Activated CD8-positive, alpha-beta memory T cell treated with anti-CD3 and anti-CD28 coated beads for 24 hours (primary cell): Measurements from ENCODE around the gene SIRT5.
A peak's percentile ranks its signal among the peaks of the same experiment; 100 is the strongest.

Experiments
- DNase-seq: peaks from one replicate; pipeline ENCODE4 v3.0.0-alpha.2; 2020

The SIRT5 gene

DNA sequence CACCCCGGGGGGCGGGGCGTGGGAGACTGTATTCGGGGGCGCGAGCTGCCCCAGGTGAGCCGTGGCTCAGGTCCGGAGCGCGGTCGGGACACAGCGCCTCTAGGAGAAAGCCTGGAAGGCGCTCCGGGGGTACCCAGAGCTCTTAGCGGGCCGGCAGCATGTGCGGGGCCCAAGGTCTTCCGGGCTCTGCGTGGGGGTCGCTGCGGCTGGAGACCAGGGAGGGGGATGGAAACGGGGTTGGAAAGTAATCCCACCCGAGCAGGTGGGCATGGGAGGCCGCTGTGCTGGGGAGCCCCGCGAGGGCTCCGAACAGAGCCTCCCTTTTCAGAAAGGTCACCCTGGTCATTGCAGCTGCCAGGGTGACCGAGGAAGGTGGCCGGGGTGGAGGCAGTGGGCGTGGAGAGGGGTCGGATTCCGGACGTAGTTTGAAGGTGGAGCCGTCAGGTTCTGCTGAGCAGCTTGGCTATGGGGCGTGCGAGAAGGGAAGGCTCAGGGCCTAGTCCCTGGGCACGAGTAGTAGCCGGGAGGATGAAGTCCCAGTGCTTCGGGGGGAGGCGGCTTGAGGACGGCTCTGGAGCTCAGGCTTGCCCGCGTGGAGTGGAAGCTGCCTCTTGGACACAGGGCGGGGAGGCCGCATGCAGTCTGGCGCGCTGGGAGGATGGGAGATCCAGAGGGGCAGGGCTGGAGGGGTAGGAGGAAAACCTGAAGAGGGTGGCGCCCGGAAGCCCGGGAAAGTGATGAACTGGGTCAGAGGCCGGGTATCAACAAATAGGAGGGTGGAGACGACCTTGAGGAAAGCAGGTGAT is at the start of gene SIRT5:
Gene SIRT5 (plus strand): TSS at position 31 of the 806 bp plus-strand sequence. CDS start 9,510 bp downstream, outside the sequence.
- DNase-seq: peak; percentile 91

DNA sequence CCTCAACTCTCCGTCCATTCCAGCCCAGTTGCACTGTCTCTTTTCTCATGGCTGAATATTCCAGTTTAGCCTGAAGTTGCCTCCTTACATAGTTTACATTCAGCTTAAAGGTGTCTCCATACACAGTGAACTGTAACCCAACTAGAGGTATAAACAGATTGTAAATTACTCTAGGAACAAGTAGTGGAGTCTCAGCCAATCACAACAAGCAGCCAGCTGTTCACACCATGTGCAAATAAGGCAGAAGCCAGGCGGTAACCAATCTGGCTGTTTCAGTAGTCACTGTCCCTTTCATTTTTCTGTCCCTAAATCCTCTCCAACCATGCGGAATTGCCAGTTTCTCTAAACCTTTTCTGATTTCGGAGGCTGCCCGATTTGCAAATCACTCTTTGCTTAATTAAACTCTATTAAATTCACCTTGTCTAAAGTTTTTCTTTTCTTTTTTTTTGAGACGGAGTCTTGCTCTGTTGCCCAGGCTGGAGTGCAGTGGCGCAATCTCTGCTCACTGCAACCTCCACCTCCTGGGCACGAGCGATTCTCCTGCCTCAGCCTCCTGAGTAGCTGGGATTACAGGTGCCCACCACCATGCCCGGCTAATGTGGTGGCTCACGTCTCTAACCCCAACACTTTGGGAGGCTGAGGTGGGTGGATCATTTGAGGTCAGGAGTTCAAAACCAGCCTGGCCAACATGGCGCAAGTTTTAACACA is 49.4 kb upstream of the SIRT5 start:
- no peak for DNase-seq

DNA sequence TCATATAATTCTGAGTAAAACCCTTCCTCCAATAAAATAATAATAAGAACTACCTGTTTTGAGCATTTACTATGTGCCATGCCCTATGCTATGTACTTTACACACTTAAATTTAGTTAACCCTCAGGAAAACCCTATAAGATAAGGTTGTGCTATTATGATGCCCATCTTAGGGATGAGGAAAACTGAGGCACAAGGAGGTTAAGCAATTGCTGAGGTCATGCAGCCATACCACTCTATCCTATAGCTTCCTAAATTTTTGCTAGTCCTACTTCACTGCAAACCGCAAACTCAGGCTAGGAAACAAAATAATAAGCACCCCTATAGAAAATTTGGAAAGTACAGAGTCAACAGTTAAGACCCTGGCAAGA is 48.1 kb upstream of the SIRT5 start:
- DNase-seq: no peak

DNA sequence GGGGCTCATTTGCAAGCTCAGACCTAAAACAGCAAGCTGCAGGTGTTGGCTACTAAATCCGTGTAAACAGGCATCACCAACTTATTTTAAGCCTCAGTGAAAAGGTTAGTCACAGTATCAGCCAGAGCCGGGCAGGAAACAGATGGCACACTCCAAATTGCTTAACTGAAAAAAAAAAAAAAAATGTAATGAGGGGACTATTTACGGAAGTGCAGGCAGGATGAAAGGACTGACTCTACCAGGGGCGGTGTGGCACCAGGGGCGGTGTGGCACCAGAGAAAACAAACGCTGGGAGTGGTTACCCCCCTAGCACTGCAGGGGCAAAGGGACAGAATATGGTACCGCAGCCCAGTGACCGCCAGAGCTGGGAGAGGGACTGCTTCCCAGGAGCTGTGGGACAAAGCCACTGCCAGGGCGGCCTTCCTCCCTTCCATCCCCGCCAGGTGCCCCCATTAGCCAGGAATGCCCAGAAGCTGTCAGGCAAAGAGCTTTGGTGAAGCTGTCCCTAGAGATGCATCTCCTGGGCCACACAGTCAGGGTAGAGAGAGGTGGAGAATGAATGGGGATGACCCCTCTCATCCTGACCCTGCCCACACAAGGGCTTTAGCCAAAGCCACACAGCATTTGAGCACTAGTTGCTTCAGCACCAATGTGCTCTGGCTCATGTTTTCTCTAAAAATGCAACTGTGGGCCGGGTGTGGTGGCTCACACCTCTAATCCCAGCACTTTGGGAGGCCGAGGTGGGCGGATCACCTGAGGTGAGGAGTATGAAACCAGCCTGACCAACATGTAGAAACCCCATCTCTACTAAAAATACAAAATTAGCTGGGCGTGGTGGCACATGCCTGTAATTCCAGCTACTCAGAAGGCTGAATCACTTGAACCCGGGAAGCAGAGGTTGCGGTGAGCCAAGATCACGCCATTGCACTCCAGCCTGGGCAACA is 47.4 kb upstream of the SIRT5 start:
- peak; percentile 59 for DNase-seq

DNA sequence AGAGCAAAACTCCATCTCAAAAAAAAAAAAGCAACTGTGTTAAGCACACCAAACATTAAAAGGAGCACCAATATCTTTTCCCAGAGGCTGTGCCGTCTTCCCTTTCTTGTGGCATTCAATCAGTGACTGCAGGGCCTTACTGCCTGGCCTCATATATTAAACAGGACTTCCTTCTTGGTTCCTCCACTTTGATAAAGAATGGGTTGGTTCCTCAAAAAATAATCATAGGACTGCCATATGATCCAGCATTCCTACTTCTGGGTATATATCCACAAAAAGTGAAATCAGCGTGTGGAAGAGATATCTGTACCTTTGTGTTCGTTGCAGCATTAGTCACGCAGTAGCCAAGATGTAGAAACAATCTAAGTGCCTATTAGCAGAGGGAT is 46.7 kb upstream of the SIRT5 start:
- no peak for DNase-seq

- no peak for DNase-seq
These were observed 46.2 kb upstream of the SIRT5 start for GRCh38 chr6:13528232-13528631.

- no peak for DNase-seq
These were observed 45.5 kb upstream of the SIRT5 start for GRCh38 chr6:13528777-13529343.

DNA sequence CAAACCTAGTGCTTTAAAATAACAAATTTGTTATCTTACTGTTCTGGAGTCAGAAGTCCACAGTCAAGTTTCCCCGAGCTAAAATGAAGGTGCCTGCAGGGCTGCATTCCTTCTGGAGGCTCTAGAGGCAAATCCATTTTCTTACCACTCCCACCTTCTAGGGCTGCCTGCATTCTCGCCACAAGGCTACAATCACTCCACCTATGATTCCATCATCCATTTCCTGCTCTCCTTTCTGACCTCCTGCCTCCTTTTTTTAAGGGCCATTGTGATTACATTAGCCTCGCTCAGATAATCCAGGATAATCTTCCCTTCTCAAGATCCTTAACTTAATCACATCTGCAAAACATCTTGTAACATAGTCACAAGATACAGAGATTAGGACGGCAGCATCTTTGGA is 42.4 kb upstream of the SIRT5 start:
- no peak for DNase-seq

DNA sequence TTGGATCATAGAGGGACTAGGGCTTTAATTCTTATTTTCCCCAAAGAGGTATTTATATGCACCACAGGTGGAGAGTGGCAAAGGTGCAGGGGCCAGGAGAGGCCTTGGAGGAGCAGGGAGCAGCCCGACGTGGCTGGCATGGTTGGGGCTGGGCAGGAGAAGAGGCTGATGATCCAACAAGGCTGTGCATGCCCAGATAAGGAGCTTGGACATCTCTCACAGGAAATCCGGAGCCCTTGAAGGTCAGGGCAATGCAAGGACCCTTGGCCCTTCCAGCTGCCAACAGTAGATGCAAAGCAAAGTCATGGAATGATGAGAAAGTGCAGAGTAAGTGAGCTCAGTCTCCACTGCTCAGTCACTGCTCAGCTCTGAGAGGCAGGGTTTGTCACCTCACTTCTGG is 39.9 kb upstream of the SIRT5 start:
- DNase-seq: no peak

DNA sequence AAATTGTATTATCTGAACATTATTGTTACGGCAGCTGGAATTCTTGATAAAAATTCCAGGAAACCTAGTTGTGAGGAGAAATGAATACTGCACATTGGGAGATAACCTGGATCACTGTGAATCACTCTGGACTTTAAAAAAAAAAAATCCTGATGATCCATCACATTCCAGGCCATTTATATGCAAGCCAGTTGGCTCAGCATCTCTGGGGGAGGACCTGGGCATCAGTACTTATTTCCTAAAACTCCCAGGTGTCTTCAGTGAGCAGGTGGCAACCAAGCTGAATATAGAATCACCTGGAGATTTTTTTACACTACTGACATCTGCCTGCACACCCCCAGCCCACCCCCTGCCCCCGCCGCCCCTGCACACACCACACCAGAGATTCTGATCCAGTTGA is 39.1 kb upstream of the SIRT5 start:
- no peak for DNase-seq

DNA sequence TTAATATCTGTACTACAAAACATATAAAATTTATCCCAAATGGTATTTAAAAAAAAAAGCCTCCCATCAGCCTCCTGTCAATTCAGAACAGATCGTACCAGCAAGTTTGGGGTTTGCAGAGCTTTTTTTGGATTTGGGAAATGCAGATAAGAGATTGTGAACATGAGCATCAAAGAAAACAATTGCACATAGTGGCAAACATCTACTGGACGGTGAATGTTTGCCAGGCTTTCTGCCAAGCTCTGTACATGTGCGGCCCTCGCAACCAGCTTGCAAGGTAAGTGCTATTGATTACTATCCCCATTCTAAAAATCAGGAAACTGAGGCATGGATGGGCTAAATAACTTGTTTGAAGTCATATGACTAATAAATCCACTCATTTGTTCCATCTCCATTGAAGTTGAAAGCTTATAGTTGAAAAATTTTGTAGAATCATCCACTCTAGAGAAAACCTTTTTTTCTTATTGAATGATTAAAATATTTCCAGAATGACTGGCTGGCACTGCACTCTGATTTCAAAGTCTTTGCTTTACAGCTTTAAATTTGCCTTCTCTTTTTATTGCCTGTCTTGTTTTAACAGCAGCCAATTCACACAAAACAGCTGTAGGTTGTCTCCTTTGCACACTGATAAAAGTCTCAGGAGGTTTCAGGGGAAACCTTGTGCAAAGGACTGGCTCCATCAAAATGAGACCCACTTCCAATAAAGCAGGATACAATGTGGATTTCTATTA is 37.4 kb upstream of the SIRT5 start:
- no peak for DNase-seq

- DNase-seq: no peak
These were observed 36.9 kb upstream of the SIRT5 start for GRCh38 chr6:13537527-13537897.

DNA sequence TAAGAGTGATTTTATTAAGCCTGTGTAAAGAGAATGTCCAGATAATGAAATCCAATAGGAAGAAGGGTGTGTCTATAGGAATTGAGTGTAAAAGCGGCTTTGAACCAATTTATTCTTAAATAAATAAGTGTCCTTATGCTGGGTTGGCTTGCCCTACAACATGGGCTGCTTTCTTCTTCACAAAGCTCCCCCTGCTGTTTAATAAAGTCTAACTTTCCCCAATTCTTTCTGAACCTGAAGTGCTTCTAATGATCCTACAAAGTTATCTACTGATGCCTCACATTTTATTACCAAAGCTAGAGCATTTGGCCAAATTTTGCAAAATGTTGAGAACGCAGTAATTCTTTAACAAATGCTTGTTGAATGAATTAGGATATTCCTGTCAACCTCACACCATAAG is 36.3 kb upstream of the SIRT5 start:
- DNase-seq: no peak

GRCh38 chr6:13538600-13538999 is 35.8 kb upstream of the SIRT5 start:
- DNase-seq: no peak

- no peak for DNase-seq
These were observed 34.8 kb upstream of the SIRT5 start for GRCh38 chr6:13539572-13539971.

DNA sequence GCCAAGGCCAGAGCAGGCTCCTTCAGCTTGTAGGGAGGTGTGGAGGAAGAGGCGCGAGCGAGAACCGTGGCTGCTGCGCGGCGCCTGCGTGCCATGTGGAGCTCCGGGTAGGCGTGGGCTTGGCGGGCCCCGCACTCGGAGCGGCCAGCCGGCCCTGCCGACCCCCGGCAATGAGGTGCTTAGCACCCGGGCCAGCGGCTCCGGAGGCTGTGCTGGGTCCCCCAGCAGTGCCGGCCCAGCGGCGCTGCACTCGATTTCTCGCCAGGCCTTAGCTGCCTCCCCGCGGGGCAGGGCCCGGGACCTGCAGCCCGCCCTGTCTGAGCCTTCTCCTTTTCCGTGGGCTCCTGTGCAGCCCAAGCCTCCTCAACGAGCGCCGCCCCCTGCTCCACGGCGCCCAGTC is 32.9 kb upstream of the SIRT5 start:
- no peak for DNase-seq

- DNase-seq: no peak
These were observed 29.8 kb upstream of the SIRT5 start for GRCh38 chr6:13544454-13545186.

- DNase-seq: no peak
These were observed 28.5 kb upstream of the SIRT5 start for GRCh38 chr6:13545885-13546284.

DNA sequence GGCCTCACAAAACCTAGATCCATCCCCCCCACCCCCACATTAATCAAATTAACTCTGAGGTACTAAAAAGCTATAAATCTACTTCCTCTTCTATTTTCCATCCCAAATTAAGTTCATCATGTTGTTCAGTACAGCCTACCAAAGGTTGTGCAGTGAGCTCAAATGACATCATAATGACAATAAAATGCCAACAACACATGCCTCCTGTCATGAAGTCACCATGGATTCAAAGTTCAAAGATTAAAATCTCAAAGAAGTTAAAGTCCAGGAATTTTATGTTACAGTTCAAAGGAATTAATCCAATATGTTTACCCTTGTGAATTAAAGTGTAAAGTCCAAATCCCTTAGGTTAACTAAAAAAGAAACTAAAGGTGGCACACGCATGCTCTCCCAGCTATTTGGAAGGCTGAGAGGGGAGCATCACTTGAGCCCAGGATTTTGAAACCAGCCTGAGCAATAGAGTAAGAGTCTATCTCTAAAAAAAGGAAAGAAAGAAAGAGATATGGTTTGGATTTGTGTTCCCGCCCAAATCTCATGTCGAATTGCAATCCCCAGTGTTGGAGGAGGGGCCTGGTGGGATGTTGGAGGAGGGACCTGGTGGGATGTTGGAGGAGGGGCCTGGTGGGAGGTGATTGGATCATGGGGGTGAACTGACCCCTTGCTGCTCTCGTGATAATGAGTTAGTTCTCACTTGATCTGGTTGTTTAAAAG is 25.7 kb upstream of the SIRT5 start:
- DNase-seq: no peak

DNA sequence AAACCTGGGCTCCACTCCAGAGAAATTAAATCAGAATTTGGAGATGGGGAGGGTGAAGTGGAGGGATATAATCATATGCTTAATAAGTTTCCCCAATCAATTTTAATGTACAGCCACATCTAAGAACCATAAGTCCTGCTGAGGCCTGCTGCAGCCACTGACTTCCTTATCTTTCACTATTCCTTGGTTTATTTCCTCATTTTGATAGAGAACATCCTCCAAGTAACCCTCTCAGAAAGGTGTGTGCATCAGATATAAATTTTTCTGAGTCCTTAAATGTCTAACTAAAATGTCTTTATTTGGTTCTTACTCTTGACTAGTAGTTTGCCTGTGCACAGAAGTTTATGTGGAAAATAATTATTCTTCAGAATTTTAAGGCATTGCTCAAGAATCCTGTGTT is 23.7 kb upstream of the SIRT5 start:
- DNase-seq: no peak

DNA sequence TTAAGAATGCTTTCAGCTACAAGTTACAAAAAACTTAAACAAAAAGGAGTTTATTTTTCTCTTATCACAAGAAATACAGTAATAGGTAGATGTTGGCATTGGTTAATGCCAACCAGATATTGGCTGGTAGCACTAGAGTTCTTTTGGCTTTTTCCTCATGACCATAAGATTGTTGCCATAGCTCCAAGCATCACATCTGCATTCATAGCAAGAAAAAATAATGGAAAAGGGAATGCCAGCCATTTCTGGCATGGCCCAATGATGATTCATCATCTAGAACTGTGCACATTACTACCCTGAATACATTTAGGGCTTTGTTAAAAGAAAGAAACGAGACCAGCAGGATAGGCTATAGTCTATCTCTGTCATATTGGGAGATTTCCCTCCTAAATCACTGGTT is 20.8 kb upstream of the SIRT5 start:
- no peak for DNase-seq
